ENCODE results near the gene NLRP6.

Gene NLRP6

DNA sequence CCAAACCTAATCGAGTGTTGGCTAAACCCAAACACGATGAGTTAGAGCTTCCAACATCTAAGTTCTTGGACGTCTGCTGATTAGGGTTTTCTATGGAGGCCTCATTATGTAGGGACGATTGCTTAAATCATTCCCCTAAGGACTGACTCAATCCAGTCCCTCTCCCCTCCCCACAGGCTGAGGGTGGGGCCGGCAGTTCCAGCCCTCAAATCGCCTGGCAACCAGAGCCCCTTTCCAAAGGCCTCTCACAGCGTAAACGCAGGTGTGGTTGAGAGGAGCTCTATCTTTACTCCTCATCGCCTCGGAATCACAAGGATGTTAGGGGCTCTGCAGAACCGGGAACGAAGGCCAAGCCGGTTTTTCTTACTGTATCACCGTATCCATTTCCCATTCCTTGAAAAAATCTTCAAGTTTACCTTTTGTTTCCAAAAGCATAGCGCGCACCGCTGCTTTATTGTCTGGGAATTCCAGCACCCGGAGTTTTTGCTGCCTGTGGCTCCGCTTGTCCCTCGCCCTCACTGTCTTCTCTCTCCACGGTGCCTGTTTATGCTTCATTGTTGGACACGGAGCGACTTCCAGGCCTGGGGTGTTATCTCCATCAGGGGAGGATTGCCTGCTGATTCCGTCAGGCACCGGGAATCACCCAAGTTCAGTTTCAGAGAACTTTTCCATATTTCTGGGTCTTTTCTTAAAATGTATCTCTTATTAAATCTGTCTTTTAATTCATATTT is 56.2 kb downstream of the NLRP6 start:
- H4K20me1 ChIP-seq (ENCODE audit: insufficient read depth, low read length) = no peaks in the 10 kb centered on the region
- no peaks in the 10 kb centered on the region for H3K79me2 ChIP-seq (ENCODE audit: low read length)
- H3K27me3 ChIP-seq (ENCODE audit: low read depth, low read length) = peaks cover 1% of the 10 kb centered on the region; the same call in 1 of the 2 replicates
- no peak overlapping the region for H3K27ac ChIP-seq (ENCODE audit: low read length)
- H3K4me3 ChIP-seq (ENCODE audit: low read length) = no peak overlapping the region
- no peak overlapping the region for H2AFZ ChIP-seq (ENCODE audit: low read depth, low read length)
- H3K9me3 ChIP-seq (ENCODE audit: insufficient read depth, low read length) = no peaks in the 10 kb centered on the region; the same call in 1 of the 2 replicates
- H3K4me1 ChIP-seq (ENCODE audit: low read length) = peaks cover 24% of the 10 kb centered on the region
- no peak for TF ChIP-seq EZH2phosphoT487 (IDR thresholded peaks at IDR 0.05; ENCODE audit: low read depth)
- TF ChIP-seq, protein P1, sequence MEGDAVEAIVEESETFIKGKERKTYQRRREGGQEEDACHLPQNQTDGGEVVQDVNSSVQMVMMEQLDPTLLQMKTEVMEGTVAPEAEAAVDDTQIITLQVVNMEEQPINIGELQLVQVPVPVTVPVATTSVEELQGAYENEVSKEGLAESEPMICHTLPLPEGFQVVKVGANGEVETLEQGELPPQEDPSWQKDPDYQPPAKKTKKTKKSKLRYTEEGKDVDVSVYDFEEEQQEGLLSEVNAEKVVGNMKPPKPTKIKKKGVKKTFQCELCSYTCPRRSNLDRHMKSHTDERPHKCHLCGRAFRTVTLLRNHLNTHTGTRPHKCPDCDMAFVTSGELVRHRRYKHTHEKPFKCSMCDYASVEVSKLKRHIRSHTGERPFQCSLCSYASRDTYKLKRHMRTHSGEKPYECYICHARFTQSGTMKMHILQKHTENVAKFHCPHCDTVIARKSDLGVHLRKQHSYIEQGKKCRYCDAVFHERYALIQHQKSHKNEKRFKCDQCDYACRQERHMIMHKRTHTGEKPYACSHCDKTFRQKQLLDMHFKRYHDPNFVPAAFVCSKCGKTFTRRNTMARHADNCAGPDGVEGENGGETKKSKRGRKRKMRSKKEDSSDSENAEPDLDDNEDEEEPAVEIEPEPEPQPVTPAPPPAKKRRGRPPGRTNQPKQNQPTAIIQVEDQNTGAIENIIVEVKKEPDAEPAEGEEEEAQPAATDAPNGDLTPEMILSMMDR (IDR thresholded peaks at IDR 0.05; ENCODE audit: low read depth, low read length) = no peak
- H3K9ac ChIP-seq (ENCODE audit: low read length) = no peak overlapping the region
- H3K36me3 ChIP-seq (replicated peaks; ENCODE audit: low read depth, low read length) = no peaks in the 10 kb centered on the region
- no peak overlapping the region for H3K4me2 ChIP-seq (ENCODE audit: low read length)

All from OCI-LY3 (cell line).